ENCODE data around the gene GNAT3.

The GNAT3 gene

GRCh38 chr7:80481196-80481884 lies 30.5 kb downstream of the GNAT3 start:
- DNase-seq = no peak
- H2AFZ ChIP-seq (ENCODE audit: low read depth, low read length) = no peak overlapping the region

DNA sequence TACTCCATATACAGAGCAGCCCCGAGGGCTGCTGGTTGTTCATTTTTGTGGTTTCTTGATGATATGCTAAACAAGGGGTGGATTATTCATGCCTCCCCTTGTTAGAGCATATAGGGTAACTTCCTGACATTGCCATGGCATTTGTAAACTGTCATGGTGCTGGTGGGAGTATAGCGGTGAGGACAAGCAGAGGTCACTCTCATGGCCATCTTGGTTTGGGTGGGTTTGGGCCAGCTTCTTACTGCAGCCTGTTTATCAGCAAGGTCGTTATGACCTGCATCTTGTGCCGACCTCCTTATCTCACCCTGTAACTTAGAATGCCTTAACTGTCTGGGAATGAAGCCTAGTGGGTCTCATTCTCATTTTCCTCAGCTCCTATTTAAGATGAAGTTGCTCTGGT lies 31.3 kb downstream of the GNAT3 start:
- Histone ChIP-seq H3K4me3 (ENCODE audit: low read depth in 1 of 2, low read length in 2 of 2) (no peak overlapping the region), H3K27ac (ENCODE audit: low read length) (no peak overlapping the region), H3K4me2 (ENCODE audit: insufficient read depth, low read length) (no peak overlapping the region), H2AFZ (ENCODE audit: low read depth, low read length) (no peak overlapping the region), H3K27me3 (ENCODE audit: insufficient read depth, low read length, poor library complexity) (no peaks in the 10 kb centered on the region), H3K79me2 (ENCODE audit: insufficient read depth, low read length) (no peaks in the 10 kb centered on the region), H3K9me3 (ENCODE audit: insufficient read depth, low read length, severe bottlenecking) (no peaks in the 10 kb centered on the region), H3K4me1 (ENCODE audit: insufficient read depth, low read length) (no peaks in the 10 kb centered on the region), H3K36me3 (ENCODE audit: insufficient read depth, low read length) (no peaks in the 10 kb centered on the region), H3K9ac (ENCODE audit: low read depth, low read length) (no peak overlapping the region), H4K20me1 (ENCODE audit: insufficient read depth, low read length) (no peaks in the 10 kb centered on the region)
- TF ChIP-seq CTCF (IDR thresholded peaks at IDR 0.05; ENCODE audit: borderline replicate concordance, extremely low read depth, low read length, poor library complexity, severe bottlenecking) = no peak
- TF ChIP-seq EZH2 (IDR thresholded peaks at IDR 0.05; ENCODE audit: borderline replicate concordance, low read depth, low read length, severe bottlenecking) = no peak
- no peak for DNase-seq
- ATAC-seq (ENCODE audit: insufficient read depth, low read depth) = no peak

More at GRCh38 chr7:80481196-80481884, 30.5 kb downstream of the GNAT3 start:
- Histone ChIP-seq H4K20me1 (ENCODE audit: insufficient read depth, low read length) (no peaks in the 10 kb centered on the region), H3K27ac (ENCODE audit: low read length) (no peak overlapping the region), H3K36me3 (ENCODE audit: insufficient read depth, low read length) (no peaks in the 10 kb centered on the region), H3K4me2 (ENCODE audit: insufficient read depth, low read length) (no peak overlapping the region), H3K79me2 (ENCODE audit: insufficient read depth, low read length) (no peaks in the 10 kb centered on the region), H3K4me3 (ENCODE audit: low read depth in 1 of 2, low read length in 2 of 2) (no peak overlapping the region), H3K27me3 (ENCODE audit: insufficient read depth, low read length, poor library complexity) (no peaks in the 10 kb centered on the region), H3K4me1 (ENCODE audit: insufficient read depth, low read length) (no peaks in the 10 kb centered on the region), H3K9me3 (ENCODE audit: insufficient read depth, low read length, severe bottlenecking) (no peaks in the 10 kb centered on the region), H3K9ac (ENCODE audit: low read depth, low read length) (no peak overlapping the region)
- no peak for ATAC-seq (ENCODE audit: insufficient read depth, low read depth)
- TF ChIP-seq CTCF (IDR thresholded peaks at IDR 0.05; ENCODE audit: borderline replicate concordance, extremely low read depth, low read length, poor library complexity, severe bottlenecking) (no peak), EZH2 (IDR thresholded peaks at IDR 0.05; ENCODE audit: borderline replicate concordance, low read depth, low read length, severe bottlenecking) (no peak)

DNA sequence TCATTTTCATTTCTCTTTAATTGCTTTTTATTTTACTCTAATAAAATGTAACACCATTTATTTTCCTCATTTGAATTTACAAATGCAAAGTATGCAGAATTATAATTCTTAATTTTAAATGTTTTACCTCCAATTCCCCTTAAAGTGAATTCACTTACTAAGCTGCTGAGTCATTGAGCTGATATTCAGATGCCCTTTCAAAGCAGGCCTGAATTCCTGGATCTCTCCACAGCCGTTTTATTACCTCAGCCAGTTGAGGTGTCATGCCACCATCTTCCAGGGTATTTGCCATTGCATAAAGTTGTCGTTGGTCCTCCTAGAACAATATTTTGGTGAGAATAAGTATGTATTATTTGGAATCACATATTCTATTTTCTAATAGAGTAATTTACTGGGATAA lies 33.2 kb downstream of the GNAT3 start:
- Histone ChIP-seq H3K36me3 (ENCODE audit: insufficient read depth, low read length) (no peaks in the 10 kb centered on the region), H2AFZ (ENCODE audit: low read depth, low read length) (no peak overlapping the region), H3K4me1 (ENCODE audit: insufficient read depth, low read length) (no peaks in the 10 kb centered on the region), H3K27me3 (ENCODE audit: insufficient read depth, low read length, poor library complexity) (no peaks in the 10 kb centered on the region), H3K4me2 (ENCODE audit: insufficient read depth, low read length) (no peak overlapping the region), H3K79me2 (ENCODE audit: insufficient read depth, low read length) (no peaks in the 10 kb centered on the region), H3K9ac (ENCODE audit: low read depth, low read length) (no peak overlapping the region), H4K20me1 (ENCODE audit: insufficient read depth, low read length) (no peaks in the 10 kb centered on the region), H3K9me3 (ENCODE audit: insufficient read depth, low read length, severe bottlenecking) (no peaks in the 10 kb centered on the region), H3K27ac (ENCODE audit: low read length) (no peak overlapping the region), H3K4me3 (ENCODE audit: low read depth in 1 of 2, low read length in 2 of 2) (no peak overlapping the region)
- DNase-seq = no peak
- ATAC-seq (ENCODE audit: insufficient read depth, low read depth) = no peak
- TF ChIP-seq EZH2 (IDR thresholded peaks at IDR 0.05; ENCODE audit: borderline replicate concordance, low read depth, low read length, severe bottlenecking) = no peak
- no peak for TF ChIP-seq CTCF (IDR thresholded peaks at IDR 0.05; ENCODE audit: borderline replicate concordance, extremely low read depth, low read length, poor library complexity, severe bottlenecking)

All from DND-41 (cell line).